Lower leg skin (tissue), 3 donors: Measurements from ENCODE around the gene ATG5.

Source experiments
- POLR2A ChIP-seq, 2 donors: fragments of 450-650 bp; IDR thresholded peaks; one replicate each; pipeline ENCODE4 v1.6.1; 2016 to 2017; ENCODE audit warnings: antibody characterized with exemption in 2 of 2, mild to moderate bottlenecking in 1 of 2, moderate library complexity in 1 of 2
- TF ChIP-seq, protein P1 (sequence below), 3 donors: fragments of 450-650 bp; IDR thresholded peaks; one replicate each; pipeline ENCODE4 v1.5.1; 2016; ENCODE audit warnings: antibody characterized with exemption in 3 of 3, mild to moderate bottlenecking in 3 of 3, moderate library complexity in 2 of 3

DNA sequence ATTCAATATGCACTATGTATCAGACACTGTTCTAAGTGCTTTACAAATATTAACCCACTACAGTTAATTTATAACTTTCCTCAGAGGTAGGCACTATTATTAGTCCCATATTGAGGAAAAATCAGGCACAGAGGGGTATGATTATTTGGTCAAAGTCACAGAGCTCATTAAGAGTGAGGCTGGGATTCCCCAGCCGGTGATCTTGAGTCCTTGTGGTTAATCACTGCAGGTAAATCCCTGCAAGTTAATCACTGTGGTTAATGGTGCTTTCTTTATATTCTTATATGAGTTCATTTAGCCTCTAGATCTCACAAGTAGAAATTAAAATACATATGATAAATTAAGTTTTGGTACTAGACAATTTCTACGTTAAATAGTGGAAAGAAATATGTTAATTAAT lies 44.2 kb upstream of the ATG5 start:
- TF ChIP-seq, protein P1, sequence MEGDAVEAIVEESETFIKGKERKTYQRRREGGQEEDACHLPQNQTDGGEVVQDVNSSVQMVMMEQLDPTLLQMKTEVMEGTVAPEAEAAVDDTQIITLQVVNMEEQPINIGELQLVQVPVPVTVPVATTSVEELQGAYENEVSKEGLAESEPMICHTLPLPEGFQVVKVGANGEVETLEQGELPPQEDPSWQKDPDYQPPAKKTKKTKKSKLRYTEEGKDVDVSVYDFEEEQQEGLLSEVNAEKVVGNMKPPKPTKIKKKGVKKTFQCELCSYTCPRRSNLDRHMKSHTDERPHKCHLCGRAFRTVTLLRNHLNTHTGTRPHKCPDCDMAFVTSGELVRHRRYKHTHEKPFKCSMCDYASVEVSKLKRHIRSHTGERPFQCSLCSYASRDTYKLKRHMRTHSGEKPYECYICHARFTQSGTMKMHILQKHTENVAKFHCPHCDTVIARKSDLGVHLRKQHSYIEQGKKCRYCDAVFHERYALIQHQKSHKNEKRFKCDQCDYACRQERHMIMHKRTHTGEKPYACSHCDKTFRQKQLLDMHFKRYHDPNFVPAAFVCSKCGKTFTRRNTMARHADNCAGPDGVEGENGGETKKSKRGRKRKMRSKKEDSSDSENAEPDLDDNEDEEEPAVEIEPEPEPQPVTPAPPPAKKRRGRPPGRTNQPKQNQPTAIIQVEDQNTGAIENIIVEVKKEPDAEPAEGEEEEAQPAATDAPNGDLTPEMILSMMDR (IDR thresholded peaks at IDR 0.05) = no peak
- no peak for TF ChIP-seq POLR2A (IDR thresholded peaks at IDR 0.05)
